Fibroblast of peridontal ligament (primary cell): ENCODE data around the gene DIP2C.
"Not testable (repeated sequence)": the region's sequence is repeated elsewhere in the genome, so short reads cannot be mapped to it uniquely, and the experiment has no call there.

Experiments
- DNase-seq: peaks from one replicate; pipeline ENCODE4 v3.0.0-alpha.2; 2010; ENCODE audit errors: extremely low read depth

DIP2C gene

DNA sequence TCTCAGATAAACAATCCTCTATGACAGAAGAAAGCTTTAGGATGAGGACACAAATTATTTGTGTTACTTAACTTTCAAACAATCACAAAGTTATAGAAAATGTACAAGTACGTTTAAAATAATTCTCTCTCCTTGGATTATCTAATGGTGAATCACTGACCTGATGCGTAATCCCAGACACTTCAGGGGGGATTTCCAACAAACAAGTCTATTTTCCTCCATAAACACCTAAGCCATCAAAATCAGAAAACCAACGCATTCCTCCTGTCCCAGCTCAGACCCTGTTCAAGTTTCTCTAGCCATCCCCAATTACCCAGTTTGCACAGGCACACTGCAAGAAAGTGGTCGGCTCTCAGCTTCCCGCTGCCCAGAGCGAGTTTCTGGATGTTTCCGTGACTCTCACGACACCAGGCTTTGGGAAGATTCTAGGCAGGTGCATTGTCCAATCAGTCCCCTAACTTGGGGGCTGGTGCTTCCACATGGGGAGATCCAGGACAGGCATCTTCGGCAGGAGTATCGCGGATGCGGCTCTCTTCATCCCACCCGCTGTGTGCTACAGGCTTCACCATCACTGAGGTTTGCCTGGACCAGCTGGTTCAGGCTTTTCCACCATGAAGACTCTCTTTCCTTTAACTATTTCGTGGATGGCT, 354.2 kb downstream of the DIP2C start:
- no peak for DNase-seq

- no peak for DNase-seq
Observed at GRCh38 chr10:331186-331585, 358.3 kb downstream of the DIP2C start.

GRCh38 chr10:329361-330099, 359.9 kb downstream of the DIP2C start:
- DNase-seq, result peak; percentile 96

DNA sequence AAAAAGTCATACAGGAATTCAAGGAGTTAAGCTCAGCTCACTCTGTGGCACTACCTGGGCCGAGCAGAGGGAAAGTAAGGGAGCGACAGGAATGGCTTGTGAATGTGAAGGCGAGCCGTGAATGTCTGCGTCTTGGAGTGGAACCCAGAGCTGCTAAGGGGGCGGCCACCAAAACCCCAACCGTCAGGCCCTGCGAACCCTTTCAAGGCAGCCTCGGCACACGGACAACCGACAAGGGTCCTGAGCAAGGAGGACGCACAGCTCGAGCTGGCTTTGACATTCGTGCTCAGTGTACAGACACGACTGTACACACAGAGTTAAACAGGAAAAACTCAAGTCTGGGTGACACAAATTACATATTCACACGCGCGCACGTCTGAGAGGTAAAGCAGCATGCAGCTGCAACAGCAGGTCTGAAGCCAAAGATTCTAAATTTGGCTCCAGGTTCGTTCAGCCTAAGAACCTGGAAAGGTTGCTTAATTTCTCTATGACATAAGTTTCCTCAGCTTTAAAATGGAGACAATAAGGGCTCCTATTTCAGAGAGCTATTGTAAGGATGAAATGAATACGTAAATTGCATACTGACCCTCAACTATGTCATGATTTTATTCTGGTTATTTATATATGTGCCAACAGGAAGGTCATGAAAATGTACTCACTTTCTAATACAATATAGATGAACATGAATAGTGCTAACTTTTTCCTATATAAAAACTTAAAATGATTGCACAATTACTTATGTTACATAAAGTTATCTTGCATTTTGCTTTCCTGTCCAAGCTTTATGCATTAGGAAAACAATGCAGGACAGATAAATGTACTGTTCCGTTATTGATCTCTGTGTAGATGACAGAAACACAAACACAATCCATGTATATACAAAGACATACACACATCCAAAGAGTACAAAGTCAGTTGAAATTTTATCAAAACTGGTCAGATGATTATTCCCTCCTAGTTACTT, 361.3 kb downstream of the DIP2C start:
- no peak for DNase-seq

DNA sequence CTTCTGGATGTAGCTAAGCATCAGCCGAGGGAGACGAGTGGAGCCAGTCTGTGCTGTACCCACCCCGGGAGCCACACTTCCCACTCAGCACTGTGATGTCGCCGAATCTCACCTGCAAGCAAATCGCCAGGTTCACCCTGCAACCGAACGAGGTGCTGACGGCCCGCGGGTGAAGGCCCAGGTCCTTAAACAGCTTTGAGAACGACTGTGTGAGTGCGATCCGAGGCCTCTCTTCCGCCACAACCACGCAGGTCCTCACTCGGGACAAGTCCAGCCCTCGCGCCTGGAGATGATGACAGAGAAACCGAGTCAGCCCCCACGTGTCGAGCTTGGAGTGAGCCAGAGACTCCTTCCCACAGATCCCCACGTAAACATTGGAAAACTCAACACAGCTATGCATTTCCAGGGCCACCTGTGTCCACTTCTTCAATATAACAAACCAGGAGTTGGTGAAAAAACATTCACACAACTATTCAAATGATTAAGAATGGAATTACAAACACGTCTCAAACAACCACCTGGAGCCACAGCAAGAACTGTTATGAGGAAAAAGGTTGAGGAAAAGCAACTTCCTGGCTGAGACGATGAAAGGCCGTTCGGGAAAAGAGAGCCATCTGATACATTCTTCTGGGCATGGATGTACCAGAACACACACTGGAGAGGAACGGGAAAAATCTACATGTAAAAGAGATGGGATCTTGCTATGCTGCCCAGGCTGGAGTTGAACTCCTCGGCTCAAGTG, 362.4 kb downstream of the DIP2C start:
- no peak for DNase-seq

DNA sequence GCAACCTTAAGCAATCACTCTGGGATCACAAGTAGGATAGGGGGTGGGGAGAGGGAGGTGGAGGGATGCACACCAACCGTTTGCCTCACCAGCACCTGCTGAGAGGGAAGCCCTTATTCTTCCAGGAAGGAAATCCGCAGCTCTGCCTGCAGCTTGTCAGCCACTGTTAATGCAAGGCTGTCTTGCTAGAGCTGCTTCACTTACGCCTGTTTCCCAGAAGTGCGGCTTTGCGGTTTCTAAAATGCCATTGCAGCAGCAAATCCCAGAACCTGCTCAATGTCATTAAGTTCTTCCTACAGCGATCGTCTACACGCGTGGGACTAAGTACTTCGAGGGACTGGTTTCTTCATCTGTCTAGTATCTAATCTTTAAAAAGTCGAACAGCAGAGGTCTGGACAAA, 363.1 kb downstream of the DIP2C start:
- no peak for DNase-seq

- DNase-seq, result no peak
Observed at GRCh38 chr10:325282-325681, 364.2 kb downstream of the DIP2C start.

DNA sequence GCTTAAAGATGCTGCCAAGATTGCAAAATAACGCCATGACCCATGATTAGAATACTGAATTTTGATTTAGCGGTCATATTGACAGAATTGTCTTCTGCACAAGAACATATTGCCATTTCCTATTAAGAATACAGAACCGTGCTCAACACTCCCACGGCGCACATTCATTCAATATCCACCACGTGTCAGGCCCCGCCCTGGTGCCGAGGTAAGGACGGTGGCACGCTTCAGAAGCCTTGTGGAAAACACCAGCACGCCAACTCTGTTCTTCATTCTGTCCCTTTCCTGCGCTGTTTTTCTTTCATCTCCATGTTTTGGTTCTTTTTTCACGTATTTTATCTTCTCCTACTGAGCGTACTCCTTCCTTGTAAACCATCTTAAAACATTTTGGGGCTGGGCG, 364.9 kb downstream of the DIP2C start:
- DNase-seq, result no peak

DNA sequence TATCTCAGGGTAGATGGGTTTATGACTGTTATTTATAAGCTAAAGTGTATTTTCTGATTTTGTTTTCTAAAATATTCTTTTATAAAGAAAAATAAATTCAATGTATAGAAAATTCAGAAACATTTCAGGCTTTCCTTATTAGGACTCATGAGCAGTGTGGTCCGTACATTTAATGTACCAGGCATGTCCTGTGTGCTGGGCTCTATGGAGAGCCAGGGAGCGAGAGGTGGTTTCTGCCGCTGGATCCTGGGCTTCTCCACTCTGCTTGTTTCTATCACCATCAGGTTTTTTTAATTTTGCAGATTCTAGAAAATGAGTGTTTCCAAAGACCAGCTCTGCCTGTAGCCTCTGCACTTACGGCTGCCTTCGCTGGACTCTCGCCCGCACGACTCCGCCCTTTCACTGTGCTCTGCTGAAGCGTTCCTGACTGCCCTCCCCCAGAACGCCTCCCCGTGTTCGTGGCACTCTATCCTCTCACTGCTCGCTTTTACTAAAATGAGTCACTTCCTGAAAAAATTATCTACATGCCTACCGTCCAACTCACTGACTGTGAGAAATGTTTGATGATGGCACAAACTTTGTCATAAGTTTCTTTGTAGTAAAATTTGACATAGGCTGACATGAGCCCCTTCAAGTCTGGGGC, 365.7 kb downstream of the DIP2C start:
- DNase-seq, result peak; percentile 97

- DNase-seq, result not testable (repeated sequence)
Observed at GRCh38 chr10:323046-323445, 366.4 kb downstream of the DIP2C start.

GRCh38 chr10:320771-321170, 368.7 kb downstream of the DIP2C start:
- DNase-seq, result no peak

- DNase-seq, result no peak
Observed at GRCh38 chr10:317926-318325, 371.5 kb downstream of the DIP2C start.

- peak; percentile 76 for DNase-seq
Observed at GRCh38 chr10:317271-317769, 372.1 kb downstream of the DIP2C start.

- no peak for DNase-seq
Observed at GRCh38 chr10:316390-316789, 373.1 kb downstream of the DIP2C start.

DNA sequence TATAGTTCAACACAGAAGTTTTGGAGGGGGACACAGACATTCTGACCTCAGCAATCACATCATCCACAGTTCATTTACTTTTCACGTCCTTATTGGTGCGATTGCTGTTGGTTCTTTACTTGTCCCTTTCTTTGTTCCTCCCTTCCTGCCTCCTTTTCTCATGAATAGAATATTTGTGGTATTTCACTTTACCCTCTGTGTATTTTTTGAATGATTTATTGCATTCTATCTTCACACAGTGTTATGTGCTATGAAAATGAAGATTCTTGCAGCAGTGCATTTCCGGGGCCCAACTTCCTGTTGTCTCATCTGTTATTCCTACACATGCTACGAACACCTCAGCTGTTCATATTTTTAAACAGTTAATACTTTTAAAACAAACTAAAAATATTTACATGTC, 374.6 kb downstream of the DIP2C start:
- DNase-seq, result no peak

- DNase-seq, result no peak
Observed at GRCh38 chr10:314381-314780, 375.1 kb downstream of the DIP2C start.

DNA sequence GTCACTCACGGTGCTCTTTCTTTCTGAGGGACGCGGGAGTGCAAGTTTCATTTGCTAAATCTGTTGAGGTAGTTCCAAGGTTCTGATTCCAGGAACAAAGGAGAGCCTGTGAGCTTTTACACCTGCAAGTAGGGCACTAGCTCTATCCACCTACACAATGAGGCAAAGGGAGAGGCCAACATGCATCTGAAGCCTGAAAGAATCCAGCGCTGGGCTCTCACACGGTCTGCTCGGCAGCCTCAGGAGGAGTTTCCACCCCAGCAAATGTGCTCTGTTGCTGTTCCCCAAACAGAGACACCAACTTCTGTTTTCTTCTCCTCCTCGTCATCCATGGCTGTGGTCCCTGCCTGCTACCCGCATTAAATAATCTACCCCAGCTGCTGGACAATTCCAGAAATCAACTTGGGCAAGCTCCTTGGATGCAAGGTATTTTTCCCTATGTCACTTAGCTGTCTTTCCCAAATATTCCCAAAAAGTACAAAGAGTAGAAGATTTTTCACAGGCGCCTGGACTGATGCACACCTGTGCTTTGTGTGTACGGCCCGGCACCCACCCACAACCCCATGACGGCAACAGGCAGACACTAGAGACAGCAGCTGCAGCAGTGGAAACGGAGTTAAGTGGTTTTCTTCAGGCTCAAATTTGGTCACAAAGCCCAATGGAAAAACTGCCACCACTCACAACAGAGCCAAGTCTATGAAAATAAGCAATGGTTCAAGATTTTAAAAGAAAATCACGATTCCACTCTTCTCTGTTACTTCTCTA, 377.4 kb downstream of the DIP2C start:
- DNase-seq, result no peak

DNA sequence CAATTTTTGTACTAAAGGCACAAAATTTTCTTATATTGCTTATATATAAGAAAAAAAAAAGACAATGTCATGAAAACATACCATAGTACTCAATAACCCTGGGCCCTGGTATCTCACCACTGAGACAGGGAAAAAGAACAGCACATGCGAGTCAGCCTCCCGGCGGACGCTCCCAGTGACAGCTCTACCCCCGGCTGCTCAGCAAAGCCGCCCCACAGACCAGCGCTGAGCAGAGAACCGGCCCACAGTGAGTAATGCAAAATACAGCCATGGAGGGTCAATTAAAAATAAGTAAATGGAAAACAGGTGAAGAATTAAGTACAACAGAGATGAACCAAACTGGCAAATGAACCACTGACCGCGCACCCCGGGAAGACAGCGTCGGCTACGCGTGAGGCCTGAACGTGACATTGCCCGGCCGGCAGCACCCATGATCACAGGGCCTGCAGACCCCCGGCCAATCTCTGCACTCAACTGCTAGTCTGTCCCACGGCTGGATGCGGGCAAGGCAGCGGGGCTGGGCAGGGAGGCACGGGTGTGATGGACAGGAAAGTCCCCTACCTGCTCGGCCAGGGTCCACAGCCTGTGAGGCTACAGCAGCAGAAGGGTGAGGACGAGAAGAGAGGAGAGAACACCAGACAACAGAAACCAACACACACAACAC, 378.4 kb downstream of the DIP2C start:
- peak; percentile 18 for DNase-seq

GRCh38 chr10:310371-310770, 379.1 kb downstream of the DIP2C start:
- no peak for DNase-seq
